Measurements from ENCODE around the gene EIF2B4. TPM values are rescaled to one million over a fixed set of nuclear protein-coding genes. Genes with fewer than 3 reads are reported as not detected.
"Not testable (repeated sequence)": the region's sequence is repeated elsewhere in the genome, so short reads cannot be mapped to it uniquely, and the experiment has no call there.

The EIF2B4 gene
- total RNA-seq, 1 experiment from 2014 or later, result 31.8 TPM

GRCh38 chr2:27350106-27350693, 19.9 kb downstream of the EIF2B4 start:
- DNase-seq (ENCODE audit: low read depth), result no peak

DNA sequence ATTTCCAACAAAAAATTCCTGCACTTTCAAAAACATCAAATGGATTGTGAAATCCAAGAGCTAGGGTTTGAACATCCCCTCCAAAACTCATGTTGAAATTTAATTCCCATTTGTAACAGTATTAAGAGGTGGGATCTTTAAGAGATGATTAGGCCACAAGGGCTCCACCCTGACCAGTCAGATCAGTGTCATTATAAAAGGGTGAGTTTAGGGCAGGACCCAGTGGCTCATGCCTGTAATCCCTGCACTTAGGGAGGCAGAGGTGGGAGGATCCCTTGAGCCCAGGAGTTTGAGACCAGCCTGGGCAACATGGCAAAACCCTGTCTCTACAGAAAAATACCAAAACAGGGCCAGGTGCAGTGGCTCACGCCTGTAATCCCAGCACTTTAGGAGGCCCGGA, 22.5 kb downstream of the EIF2B4 start:
- no peak for DNase-seq (ENCODE audit: low read depth)

DNA sequence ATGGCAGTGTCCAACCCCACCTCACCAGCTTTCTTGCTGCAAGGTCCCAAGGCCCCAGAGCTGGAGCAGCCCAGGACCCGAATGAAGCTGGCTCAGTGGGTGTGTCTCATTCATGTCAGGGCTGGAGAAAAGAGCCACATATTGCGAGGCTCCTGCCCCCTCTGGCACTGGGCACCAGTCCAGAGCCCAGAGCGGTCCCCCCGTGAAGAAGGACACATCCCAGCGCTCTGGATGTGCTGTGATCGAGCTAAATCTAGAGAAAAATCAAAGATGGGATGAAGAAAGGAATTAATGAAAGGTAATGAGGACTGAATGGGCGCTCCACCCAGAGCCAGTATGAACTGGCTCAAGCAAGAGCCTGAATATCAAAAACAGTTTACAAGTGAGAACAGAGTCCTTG, 34.0 kb downstream of the EIF2B4 start:
- no peak for DNase-seq (ENCODE audit: low read depth)

DNA sequence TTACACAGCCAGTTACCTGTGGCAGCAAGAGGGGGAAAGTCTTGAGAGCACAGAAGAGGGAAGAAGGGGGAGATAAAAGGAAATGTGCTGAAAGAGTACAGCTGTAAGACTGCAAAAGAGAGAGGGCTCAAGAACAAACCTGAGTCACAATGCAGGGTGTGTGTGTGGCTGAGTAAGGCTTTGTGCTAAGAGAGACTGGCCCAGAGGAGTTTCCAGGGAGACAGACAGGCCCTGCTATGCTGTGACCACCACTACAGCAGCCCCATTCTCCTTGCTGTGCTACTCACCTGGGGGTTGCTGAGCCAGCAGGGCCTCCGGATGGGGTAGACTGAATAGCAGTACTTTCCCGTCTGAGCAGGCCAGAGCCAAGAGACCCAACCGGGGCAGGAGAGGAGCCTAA, 34.8 kb downstream of the EIF2B4 start:
- DNase-seq (ENCODE audit: low read depth), result no peak

GRCh38 chr2:27324720-27325119, 45.4 kb downstream of the EIF2B4 start:
- DNase-seq (ENCODE audit: low read depth), result no peak

DNA sequence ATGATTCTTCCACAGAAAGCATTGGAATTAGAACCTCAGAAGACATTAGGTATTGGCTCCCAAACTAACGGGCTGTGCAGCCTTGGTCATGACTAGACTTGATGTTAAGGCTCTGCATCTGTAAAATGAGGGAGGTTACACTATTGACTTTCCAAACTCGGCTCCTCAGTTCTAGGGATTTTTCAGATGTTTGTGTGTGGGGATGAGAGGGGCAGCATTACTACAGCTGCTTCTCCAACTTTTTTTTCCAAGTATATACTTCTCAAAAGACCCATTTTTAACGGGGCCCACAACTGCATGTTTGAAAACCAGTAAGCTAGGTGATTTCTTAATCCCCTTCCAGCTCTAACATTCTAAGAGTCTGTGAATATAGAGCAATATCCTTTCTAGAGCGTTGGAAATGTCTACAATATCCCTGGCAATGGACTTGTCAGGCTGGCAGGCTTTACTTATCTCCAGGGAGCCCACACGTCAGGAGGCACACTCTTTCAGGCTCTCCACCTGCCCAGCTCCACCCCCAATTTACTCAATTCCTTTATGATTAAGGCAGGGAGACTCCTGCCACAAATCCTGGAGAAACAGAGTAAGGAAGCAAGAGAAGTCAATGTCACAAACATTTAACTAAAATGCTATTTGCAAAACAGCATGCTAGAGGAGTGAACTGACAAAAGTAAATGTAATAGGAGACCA, 46.4 kb downstream of the EIF2B4 start:
- no peak for DNase-seq (ENCODE audit: low read depth)

DNA sequence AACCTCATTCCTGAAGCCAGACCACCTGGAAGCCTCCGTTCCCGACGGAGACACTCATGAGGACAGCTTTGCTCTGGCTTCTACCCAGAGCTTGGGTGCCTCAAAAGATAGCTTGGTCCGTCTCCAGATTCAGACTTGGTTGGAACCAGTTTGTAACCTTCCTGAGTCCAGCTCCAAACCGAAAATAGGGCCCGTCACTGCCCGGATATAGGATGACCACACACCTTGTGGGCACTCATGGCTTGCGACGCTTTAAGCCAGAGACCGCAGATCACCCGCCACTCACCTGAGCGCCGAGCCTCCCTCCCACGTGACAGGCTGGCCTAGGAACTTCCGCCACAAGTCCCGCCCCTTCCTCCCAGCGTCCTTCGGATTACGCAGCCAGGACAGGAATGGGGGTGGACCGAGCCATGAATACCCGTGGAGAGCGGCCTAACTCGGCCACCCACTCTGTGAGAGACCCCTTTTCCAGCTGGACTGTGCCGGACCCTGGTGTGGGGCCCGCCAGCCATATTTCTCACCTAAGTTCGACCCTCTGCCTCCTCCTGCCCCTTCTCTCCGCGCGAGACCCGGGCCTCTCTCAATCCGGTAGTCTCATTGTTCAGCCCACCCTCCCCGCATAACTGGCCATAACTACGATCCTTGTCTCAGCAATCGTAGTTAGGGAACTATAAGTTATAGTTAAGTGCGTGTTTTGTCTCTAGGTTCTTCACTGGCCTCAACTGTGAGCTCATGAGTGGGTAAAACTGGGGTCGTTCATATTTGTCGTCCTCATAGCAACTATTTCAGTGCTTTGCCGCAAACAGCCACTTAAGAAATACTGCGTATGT, 47.2 kb downstream of the EIF2B4 start, which contains the start of gene MPV17:
Gene MPV17 (minus strand): TSS at position 332 of the 830 bp plus-strand sequence. CDS start 580 bp downstream, outside the sequence.
- DNase-seq (ENCODE audit: low read depth), result peak; percentile 87

GRCh38 chr2:27322301-27322765, 47.8 kb downstream of the EIF2B4 start:
- no peak for DNase-seq (ENCODE audit: low read depth)

GRCh38 chr2:27320958-27321543, 49.1 kb downstream of the EIF2B4 start:
- peak; percentile 99 for DNase-seq (ENCODE audit: low read depth)

GRCh38 chr2:27319839-27320238, 50.3 kb downstream of the EIF2B4 start:
- DNase-seq (ENCODE audit: low read depth), result not testable (repeated sequence)

DNA sequence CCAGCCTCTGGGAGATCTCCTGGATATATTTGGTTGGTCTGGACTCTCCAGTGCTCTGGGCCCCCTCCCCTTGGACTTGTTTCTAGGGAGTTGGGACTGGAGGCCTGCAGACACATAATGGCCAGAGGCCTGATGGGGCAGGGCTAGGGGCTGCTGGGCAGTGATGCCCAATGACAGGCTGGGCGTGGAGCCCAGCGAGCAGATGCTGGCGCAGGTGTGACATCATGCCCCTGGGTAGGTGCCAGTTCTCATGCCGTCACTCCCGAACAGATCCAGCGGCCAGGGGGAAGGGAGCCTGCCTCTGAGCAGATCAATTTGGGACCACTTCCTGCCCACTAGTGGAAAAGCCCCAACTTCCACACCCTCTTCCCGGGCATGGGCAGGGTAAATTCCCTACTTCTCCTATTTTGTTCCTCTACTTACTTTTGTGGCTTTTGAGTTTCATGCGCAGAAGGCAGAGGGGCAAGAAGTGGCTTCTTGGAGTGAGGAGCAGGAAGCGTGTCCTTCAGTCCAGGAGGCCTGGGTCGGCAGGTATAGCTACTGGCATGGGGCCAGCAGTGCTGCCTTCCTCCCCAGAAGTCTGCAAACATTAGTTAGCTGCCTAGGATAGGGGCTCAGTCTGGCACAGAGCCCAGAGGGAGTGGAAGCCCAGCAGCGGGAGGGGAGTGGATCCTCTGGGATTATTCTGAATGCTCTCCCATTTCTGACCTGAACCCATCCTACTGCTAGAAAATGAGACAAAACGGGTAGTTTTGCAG, 53.3 kb downstream of the EIF2B4 start:
- no peak for DNase-seq (ENCODE audit: low read depth)

- no peak for DNase-seq (ENCODE audit: low read depth)
Measured at GRCh38 chr2:27315122-27315521, 55.0 kb downstream of the EIF2B4 start.

GRCh38 chr2:27314709-27315108, 55.4 kb downstream of the EIF2B4 start:
- no peak for DNase-seq (ENCODE audit: low read depth)

Other genes with a start within 250 kb of the EIF2B4 start
- 0.12 TPM in 1 of 2 replicates, not detected in the other for gene ABHD1, start 246.5 kb downstream of the EIF2B4 start, total RNA-seq (2014; rRNA removed; shearing (Covaris generic))
- gene PREB, start 235.7 kb downstream of the EIF2B4 start, total RNA-seq (2014; rRNA removed; shearing (Covaris generic)), result 68.0 and 73.1 TPM in 2 replicates
- not detected in 2 replicates for gene PRR30, start 230.9 kb downstream of the EIF2B4 start, total RNA-seq (2014; rRNA removed; shearing (Covaris generic))
- not detected in 2 replicates for gene TCF23, start 221.3 kb downstream of the EIF2B4 start, total RNA-seq (2014; rRNA removed; shearing (Covaris generic))
- 294 and 342 TPM in 2 replicates for gene ATRAID, start 158.3 kb downstream of the EIF2B4 start, total RNA-seq (2014; rRNA removed; shearing (Covaris generic))
- 32.2 and 38.2 TPM in 2 replicates for gene SLC5A6, start 158.1 kb downstream of the EIF2B4 start, total RNA-seq (2014; rRNA removed; shearing (Covaris generic))
- 22.7 and 32.7 TPM in 2 replicates for gene CAD, start 153.0 kb downstream of the EIF2B4 start, total RNA-seq (2014; rRNA removed; shearing (Covaris generic))
- gene SLC30A3, start 107.3 kb downstream of the EIF2B4 start, total RNA-seq (2014; rRNA removed; shearing (Covaris generic)), result not detected in 2 replicates
- gene DNAJC5G, start 94.9 kb downstream of the EIF2B4 start, total RNA-seq (2014; rRNA removed; shearing (Covaris generic)), result not detected in 2 replicates
- gene TRIM54, start 87.9 kb downstream of the EIF2B4 start, total RNA-seq (2014; rRNA removed; shearing (Covaris generic)), result 0.10 TPM in 1 of 2 replicates, not detected in the other
- gene UCN, start 61.9 kb downstream of the EIF2B4 start, total RNA-seq (2014; rRNA removed; shearing (Covaris generic)), result 0.48 and 2.1 TPM in 2 replicates
- gene MPV17, start 47.2 kb downstream of the EIF2B4 start, total RNA-seq (2014; rRNA removed; shearing (Covaris generic)), result 99.4 and 124 TPM in 2 replicates
- 38.0 and 44.2 TPM in 2 replicates for gene GTF3C2, start 13.6 kb downstream of the EIF2B4 start, total RNA-seq (2014; rRNA removed; shearing (Covaris generic))
- gene SNX17, start 278 bp upstream of the EIF2B4 start, total RNA-seq (2014; rRNA removed; shearing (Covaris generic)), result 186 and 191 TPM in 2 replicates
- gene ZNF513, start 10.4 kb upstream of the EIF2B4 start, total RNA-seq (2014; rRNA removed; shearing (Covaris generic)), result 7.9 and 8.8 TPM in 2 replicates
- 86.5 and 93.4 TPM in 2 replicates for gene PPM1G, start 39.3 kb upstream of the EIF2B4 start, total RNA-seq (2014; rRNA removed; shearing (Covaris generic))
- 138 and 153 TPM in 2 replicates for gene NRBP1, start 58.3 kb upstream of the EIF2B4 start, total RNA-seq (2014; rRNA removed; shearing (Covaris generic))
- 0.48 TPM in 1 of 2 replicates, not detected in the other for gene KRTCAP3, start 72.0 kb upstream of the EIF2B4 start, total RNA-seq (2014; rRNA removed; shearing (Covaris generic))
- gene IFT172, start 119.4 kb upstream of the EIF2B4 start, total RNA-seq (2014; rRNA removed; shearing (Covaris generic)), result 16.1 and 20.5 TPM in 2 replicates
- 6.1 and 6.3 TPM in 2 replicates for gene FNDC4, start 124.9 kb upstream of the EIF2B4 start, total RNA-seq (2014; rRNA removed; shearing (Covaris generic))
- not detected in 2 replicates for gene GCKR, start 126.5 kb upstream of the EIF2B4 start, total RNA-seq (2014; rRNA removed; shearing (Covaris generic))
- 19.8 and 20.5 TPM in 2 replicates for gene ZNF512, start 212.7 kb upstream of the EIF2B4 start, total RNA-seq (2014; rRNA removed; shearing (Covaris generic))